NCI-H2029 (cell line): ENCODE data around the gene SOWAHA.
"Not testable (repeated sequence)": the region's sequence is repeated elsewhere in the genome, so short reads cannot be mapped to it uniquely, and the experiment has no call there.

ENCODE experiments used
- DNase-seq: peaks from one replicate; lab custom pipeline; 2025; lab: John Stamatoyannopoulos, UW

The SOWAHA gene

GRCh38 chr5:132778129-132778528, 35.0 kb upstream of the SOWAHA start:
- DNase-seq: no peak

DNA sequence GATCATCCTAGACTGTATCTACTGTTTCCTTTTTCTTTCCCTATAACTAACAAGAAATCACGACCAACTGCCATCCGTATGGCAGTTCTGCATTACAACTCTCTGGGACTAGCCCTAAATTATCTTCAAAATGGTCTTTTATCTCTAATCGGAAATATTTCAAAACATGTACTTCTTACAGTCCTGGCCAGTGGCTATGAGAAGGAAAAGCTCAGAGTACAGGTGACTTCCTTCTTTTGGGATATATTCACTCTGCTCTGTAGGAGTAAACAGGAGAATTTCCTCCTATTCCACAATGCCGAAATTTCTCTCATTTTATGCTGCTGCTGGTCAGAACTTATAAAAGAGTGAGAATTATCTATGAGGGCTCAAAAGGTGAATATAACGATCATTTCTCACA, 34.2 kb upstream of the SOWAHA start:
- no peak for DNase-seq

- no peak for DNase-seq
Observed at GRCh38 chr5:132779961-132780360, 33.1 kb upstream of the SOWAHA start.

DNA sequence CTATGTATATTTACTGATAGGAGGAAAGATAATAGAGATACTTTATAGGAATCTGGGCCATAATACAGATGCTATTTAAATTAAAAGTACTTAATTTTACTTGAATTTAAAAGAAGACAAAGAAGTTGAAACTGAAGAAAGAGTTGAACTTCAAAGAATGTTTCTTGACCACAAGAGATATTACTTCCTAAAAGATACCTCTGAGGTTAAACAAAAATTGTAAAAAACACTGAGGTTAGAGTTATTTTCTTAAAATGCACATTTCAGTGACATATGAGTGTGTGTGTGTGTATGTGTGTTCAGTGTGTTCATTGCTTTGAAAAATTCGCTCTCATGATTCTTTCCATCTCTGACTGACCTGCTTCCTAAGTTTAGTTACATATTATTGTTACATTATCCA, 32.5 kb upstream of the SOWAHA start:
- no peak for DNase-seq

DNA sequence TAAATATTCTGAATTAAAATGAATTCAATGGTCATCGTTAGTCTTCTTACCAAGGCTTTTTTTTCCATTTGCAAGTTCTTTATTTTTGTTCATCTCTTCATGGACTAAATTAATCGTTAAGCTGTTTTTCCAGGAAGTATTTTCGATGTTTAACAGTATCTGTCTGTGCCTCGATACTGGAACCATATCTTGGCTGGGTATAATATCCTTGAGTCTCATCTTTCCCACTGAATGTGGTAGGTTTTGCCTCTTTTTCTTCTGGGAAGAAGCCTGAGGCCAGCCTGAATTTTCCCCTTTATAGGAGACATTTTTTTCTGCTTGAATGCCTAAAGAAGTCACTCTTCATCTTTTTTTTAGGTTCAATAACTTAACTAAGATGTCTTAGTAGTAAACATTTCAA, 32.1 kb upstream of the SOWAHA start:
- DNase-seq: no peak

DNA sequence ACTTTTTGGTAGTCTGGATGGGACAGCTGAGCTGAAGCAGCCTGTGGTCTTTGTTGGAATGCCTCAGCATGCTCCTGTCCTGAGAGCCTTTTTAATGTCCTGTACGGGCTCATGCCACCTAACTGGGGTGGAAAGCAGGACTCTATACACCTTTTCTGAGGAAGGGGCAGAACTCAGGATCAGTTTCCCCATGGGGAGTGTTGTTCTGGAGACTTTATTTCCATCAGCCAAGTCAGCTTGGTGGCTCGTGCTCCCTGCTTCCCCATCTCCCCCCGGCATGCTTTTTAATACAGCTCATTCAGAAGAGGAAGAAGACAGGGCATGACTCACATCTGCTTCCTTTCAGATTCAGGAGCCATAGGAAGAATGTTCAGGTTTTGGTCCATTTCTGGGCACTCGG, 31.0 kb upstream of the SOWAHA start:
- no peak for DNase-seq

- DNase-seq: no peak
Observed at GRCh38 chr5:132785365-132785764, 27.7 kb upstream of the SOWAHA start.

GRCh38 chr5:132785864-132786263, 27.2 kb upstream of the SOWAHA start:
- no peak for DNase-seq

GRCh38 chr5:132787076-132787475, 26.0 kb upstream of the SOWAHA start:
- no peak for DNase-seq

DNA sequence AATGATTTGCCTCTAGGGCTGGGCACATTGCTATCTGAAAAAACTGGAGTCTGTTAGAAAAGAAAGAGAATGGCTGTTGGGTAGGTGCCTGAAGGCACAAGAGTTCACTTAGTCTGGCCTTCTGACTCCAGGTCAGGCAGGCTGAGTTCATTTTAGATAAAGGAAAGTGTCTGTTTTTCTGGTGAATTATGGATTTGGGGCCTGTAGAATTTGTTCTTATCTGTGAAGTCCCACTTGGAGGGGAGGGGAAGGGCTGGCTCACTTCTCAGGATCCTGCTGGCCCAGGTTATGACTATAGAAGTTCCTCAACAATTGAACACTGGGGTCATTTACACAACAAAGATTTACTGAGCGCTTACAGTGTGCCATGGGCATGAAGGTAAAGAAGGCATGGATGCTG, 24.6 kb upstream of the SOWAHA start:
- no peak for DNase-seq

DNA sequence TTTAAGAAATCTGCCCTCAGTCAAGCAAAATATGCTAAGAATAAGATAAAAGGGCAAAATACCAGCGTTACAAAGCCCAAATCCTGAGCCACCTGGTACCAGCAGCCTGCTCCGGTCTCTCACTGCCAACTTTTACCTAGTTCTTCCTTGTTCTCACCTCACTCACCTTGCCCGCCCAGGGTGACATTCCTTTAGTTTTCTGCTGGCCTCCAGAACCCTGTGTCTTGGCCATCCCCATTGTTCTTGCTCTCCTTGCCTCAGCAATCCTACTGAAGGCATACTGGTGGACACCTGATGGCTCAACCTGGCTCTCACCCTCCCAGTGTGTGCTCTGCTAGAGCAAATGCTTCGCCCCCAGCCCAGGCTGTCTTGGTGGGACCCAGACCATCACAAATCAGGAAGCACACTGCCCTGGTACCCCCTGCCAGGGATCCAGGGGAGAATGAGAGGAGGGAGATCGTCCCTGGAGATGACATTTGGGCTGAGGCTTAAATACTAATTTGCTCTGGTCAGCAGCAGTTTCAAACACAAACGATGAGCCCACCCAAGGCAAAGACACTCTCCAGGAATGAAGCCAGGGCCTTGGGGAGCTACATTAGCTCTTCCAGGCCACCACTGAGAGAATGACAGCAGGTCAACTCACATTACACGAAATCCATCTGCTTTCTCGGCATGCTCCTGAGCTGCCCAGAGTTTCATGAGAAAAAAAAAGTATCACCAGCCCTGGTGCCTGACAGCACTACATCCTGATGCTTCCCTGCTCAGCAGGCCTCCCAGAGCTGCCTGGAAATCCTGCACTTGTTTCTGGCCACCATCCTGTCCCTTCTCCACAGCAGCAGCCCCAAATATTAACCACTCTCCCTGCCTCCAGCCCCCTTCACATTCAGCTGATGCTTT, 23.9 kb upstream of the SOWAHA start:
- DNase-seq: no peak

DNA sequence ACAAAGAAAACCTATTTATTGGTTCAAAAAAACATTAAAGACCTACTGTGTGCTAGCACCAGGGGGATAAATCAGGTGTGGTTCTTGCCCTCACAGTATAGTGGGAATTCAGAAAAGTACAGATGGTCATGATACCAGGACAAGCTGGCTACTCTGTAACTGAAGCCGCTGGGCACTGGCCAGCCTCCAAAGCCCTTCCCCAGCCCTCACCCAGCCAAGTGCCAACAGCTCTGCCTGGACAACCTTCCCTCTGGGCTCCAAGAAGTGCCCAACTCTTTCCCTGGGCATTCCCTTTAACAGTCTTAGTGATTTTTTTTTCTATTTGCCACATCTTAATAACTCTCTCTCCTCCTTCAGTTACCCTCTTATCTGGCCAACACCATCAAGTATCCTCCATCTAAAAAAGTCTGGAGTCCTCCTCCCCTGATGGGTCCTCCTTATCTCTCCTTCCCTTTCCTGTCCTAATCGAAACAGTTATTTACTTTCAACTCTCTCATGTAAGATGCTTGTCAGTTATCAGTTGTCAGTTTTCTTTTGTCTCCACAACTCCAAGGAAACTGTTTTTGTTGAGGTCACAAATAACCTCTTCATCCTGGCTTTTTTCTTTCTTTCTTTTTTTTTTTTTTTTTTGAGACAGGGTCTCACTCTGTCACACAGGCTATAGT, 22.8 kb upstream of the SOWAHA start:
- DNase-seq: no peak

- no peak for DNase-seq
Observed at GRCh38 chr5:132791026-132791425, 22.1 kb upstream of the SOWAHA start.

- DNase-seq: no peak
Observed at GRCh38 chr5:132797651-132798050, 15.5 kb upstream of the SOWAHA start.

- no peak for DNase-seq
Observed at GRCh38 chr5:132799392-132799791, 13.7 kb upstream of the SOWAHA start.

GRCh38 chr5:132800545-132800944, 12.6 kb upstream of the SOWAHA start:
- no peak for DNase-seq

- DNase-seq: no peak
Observed at GRCh38 chr5:132802044-132802684, 10.9 kb upstream of the SOWAHA start.

DNA sequence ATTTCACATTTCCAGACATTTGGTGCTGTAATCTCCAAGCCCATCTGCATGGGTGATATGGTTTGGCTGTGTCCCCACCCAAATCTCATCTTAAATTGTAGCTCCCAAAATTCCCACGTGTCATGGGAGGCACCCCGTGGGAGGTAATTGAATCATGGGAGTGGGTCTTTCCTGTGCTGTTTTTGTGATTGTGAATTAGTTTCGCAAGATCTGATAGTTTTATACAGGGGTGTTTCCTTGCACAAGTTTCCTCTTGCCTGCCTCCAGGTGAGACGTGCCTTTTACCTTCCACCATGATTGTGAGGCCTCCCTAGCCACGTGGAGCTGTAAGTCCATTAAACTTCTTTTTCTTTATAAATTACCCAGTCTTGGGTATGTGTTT, 10.4 kb upstream of the SOWAHA start:
- not testable (repeated sequence) for DNase-seq

GRCh38 chr5:132804219-132804618, 8.9 kb upstream of the SOWAHA start:
- DNase-seq: not testable (repeated sequence)

DNA sequence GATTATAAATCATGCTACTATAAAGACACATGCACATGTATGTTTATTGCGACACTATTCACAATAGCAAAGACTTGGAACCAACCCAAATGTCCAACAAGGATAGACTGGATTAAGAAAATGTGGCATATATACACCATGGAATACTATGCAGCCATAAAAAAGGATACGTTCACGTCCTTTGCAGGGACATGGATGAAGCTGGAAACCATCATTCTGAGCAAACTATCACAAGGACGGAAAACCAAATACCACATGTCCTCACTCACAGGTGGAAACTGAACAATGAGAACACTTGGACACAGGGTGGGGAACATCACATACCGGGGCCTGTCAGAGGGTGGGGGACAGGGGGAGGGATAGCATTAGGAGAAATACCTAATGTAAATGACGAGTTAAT, 7.2 kb upstream of the SOWAHA start:
- not testable (repeated sequence) for DNase-seq

DNA sequence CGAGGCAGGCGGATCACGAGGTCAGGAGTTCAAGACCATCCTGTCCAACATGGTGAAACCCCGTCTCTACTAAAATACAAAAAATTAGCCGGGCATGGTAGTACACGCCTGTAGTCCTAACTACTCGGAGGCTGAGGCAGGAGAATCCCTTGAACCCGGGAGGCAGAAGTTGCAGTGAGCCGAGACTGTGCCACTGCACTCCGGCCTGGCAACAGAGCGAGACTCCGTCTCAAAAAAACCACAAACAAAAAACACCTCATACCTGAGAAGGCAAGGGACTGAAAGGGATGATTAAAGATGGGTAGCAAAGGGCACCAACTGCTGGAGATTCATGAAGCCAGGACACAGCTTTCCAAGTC, 6.3 kb upstream of the SOWAHA start:
- DNase-seq: not testable (repeated sequence)

GRCh38 chr5:132807163-132807838, 5.8 kb upstream of the SOWAHA start:
- DNase-seq: no peak

GRCh38 chr5:132808448-132808847, 4.7 kb upstream of the SOWAHA start:
- no peak for DNase-seq
